NCI-H2227 (cell line): ENCODE results near the gene MED28.

ENCODE experiments used
- DNase-seq: peaks from one replicate; lab custom pipeline; 2025; ENCODE audit not compliant: unreplicated experiment; lab: John Stamatoyannopoulos, UW

Gene MED28

GRCh38 chr4:17665346-17665745 lies 50.9 kb downstream of the MED28 start:
- DNase-seq: no peak

DNA sequence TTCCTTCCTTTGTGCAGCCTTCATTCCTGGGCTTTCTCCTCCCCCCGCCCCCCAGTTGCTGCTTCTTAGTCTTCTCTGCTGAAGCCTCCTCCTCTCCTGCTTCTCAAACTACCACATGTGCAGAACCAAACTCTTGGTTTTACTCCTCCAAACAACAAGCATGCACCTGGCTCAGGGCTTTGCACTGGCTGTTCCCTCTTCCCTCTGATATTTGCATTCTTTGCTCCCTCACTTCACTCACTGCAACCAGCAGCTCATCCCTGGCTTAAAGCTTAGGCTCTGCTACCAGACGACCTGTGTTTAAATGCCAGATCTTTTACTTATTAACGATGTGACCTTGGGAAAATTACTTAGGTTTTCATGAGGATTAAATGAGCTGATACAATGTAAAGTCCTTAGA lies 51.4 kb downstream of the MED28 start:
- no peak for DNase-seq

DNA sequence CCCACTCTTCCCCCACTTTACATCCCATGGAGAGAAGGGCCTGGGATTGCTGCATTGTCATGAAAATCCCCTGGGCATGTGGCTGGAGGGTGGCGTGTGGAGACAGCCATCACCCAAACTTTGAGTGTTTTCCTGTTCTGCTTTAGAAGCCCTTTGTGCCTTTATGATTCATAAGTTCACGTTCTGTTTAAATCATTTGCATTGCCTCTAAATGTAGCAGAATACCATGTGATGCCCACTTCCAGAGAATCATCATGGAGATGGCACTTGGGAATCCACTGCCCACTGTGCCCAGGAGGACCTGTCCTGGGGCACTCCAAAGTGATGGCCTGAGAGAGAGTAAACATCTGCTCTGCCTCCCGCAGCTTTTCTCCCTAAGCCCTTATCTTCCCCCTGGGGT lies 52.8 kb downstream of the MED28 start:
- no peak for DNase-seq

- DNase-seq: no peak
These were observed 53.3 kb downstream of the MED28 start for GRCh38 chr4:17667653-17668201.

- DNase-seq: no peak
These were observed 56.0 kb downstream of the MED28 start for GRCh38 chr4:17670423-17670822.

- DNase-seq: no peak
These were observed 66.3 kb downstream of the MED28 start for GRCh38 chr4:17680559-17681280.

- no peak for DNase-seq
These were observed 67.1 kb downstream of the MED28 start for GRCh38 chr4:17681281-17682221.

DNA sequence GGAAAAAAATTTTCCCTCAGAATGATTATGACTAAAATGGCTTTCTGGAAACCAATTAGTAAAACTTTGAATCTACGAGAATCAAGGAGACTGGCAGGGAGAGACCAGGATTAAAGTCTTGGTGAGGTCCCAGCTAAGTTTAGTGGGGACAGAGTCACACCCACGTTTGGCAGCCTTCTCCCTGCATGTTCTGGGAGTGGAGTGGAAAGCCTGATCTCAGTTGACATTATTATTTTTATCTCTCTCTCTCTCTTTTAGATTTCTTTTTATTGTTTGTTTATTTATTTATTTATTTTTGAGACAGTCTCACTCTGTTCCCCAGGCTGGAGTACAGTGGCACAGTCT lies 67.8 kb downstream of the MED28 start:
- DNase-seq: no peak
